Parathyroid adenoma (tissue), 2 donors: ENCODE measurements around the gene NGDN.
"Not testable (repeated sequence)": the region's sequence is repeated elsewhere in the genome, so short reads cannot be mapped to it uniquely, and the experiment has no call there.

Experiments used
- H2AFZ ChIP-seq: fragments of 300-600 bp; sonication (generic); one replicate; pipeline ENCODE4 v1.7.0; 2017; ENCODE audit warnings: antibody characterized with exemption, mild to moderate bottlenecking
- H3K27ac ChIP-seq: fragments of 300-600 bp; sonication (generic); one replicate; pipeline ENCODE4 v1.7.0; 2017
- H3K27me3 ChIP-seq: fragments of 300-600 bp; sonication (generic); one replicate; pipeline ENCODE4 v1.7.0; 2017; ENCODE audit warnings: low read length; ENCODE audit not compliant: control insufficient read depth, insufficient read depth
- H3K36me3 ChIP-seq: fragments of 300-600 bp; sonication (generic); one replicate; pipeline ENCODE4 v1.7.0; 2017; ENCODE audit warnings: low read length; ENCODE audit not compliant: control insufficient read depth, insufficient read depth
- H3K4me1 ChIP-seq: fragments of 300-600 bp; sonication (generic); one replicate; pipeline ENCODE4 v1.7.0; 2017; ENCODE audit warnings: control low read depth
- H3K4me2 ChIP-seq: fragments of 300-600 bp; sonication (generic); one replicate; pipeline ENCODE4 v1.7.0; 2017; ENCODE audit warnings: low read length
- H3K4me3 ChIP-seq: fragments of 300-600 bp; sonication (generic); one replicate; pipeline ENCODE4 v1.7.0; 2017; ENCODE audit warnings: low read depth, low read length
- H3K79me2 ChIP-seq: fragments of 300-600 bp; sonication (generic); one replicate; pipeline ENCODE4 v1.7.0; 2017; ENCODE audit warnings: control low read depth
- H3K9ac ChIP-seq: fragments of 300-600 bp; sonication (generic); one replicate; pipeline ENCODE4 v1.7.0; 2017; ENCODE audit warnings: mild to moderate bottlenecking
- H3K9me3 ChIP-seq: fragments of 300-600 bp; sonication (generic); one replicate; pipeline ENCODE4 v1.7.0; 2017; ENCODE audit warnings: low read length; ENCODE audit not compliant: control insufficient read depth
- TF ChIP-seq, protein P1 (sequence below): fragments of 300-600 bp; sonication (generic); IDR thresholded peaks from one replicate; pipeline ENCODE4 v1.7.0; 2017; ENCODE audit warnings: antibody characterized with exemption, mild to moderate bottlenecking
- donor health status: primary hyperparathyroidism.

The NGDN gene

GRCh38 chr14:23449314-23449713, 20.2 kb upstream of the NGDN start:
- Histone ChIP-seq H3K4me3 (no peak overlapping the region), H3K4me1 (no peaks in the 10 kb centered on the region), H3K9ac (no peak overlapping the region), H2AFZ (no peak overlapping the region), H3K27ac (no peak overlapping the region), H3K36me3 (no peaks in the 10 kb centered on the region), H3K79me2 (no peaks in the 10 kb centered on the region), H3K4me2 (no peak overlapping the region), H3K27me3 (no peaks in the 10 kb centered on the region), H3K9me3 (no peaks in the 10 kb centered on the region)
- TF ChIP-seq, protein P1, sequence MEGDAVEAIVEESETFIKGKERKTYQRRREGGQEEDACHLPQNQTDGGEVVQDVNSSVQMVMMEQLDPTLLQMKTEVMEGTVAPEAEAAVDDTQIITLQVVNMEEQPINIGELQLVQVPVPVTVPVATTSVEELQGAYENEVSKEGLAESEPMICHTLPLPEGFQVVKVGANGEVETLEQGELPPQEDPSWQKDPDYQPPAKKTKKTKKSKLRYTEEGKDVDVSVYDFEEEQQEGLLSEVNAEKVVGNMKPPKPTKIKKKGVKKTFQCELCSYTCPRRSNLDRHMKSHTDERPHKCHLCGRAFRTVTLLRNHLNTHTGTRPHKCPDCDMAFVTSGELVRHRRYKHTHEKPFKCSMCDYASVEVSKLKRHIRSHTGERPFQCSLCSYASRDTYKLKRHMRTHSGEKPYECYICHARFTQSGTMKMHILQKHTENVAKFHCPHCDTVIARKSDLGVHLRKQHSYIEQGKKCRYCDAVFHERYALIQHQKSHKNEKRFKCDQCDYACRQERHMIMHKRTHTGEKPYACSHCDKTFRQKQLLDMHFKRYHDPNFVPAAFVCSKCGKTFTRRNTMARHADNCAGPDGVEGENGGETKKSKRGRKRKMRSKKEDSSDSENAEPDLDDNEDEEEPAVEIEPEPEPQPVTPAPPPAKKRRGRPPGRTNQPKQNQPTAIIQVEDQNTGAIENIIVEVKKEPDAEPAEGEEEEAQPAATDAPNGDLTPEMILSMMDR, result no peak

- Histone ChIP-seq H3K4me1 (no peaks in the 10 kb centered on the region), H3K9ac (no peak overlapping the region), H3K27me3 (no peaks in the 10 kb centered on the region), H2AFZ (no peak overlapping the region), H3K4me3 (no peak overlapping the region), H3K36me3 (no peaks in the 10 kb centered on the region), H3K9me3 (no peaks in the 10 kb centered on the region), H3K27ac (no peak overlapping the region), H3K79me2 (no peaks in the 10 kb centered on the region), H3K4me2 (no peak overlapping the region)
- TF ChIP-seq, protein P1, result no peak
Measured at GRCh38 chr14:23450379-23450778, 19.1 kb upstream of the NGDN start.

DNA sequence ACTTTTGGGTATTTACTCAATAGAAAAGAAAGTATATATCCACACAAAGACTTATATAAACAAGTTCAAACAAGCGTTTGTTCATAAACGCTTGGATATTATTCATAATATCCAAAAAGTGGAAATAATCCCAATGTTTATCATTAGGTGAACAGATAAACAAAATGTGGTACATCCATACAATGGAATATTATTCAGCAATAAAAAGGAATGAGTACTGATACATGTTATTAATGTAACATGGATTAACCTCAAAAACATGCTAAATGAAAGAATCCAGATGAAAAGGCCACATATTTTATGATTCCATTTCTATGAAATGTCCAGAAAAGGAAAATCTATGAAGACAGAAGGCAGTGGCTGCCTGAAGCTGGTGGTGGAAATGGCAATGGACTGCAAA, 17.3 kb upstream of the NGDN start:
- Histone ChIP-seq H3K4me3 (no peak overlapping the region), H3K27me3 (no peaks in the 10 kb centered on the region), H3K4me2 (no peak overlapping the region), H2AFZ (no peak overlapping the region), H3K27ac (no peak overlapping the region), H3K9me3 (no peaks in the 10 kb centered on the region), H3K4me1 (no peaks in the 10 kb centered on the region), H3K36me3 (no peaks in the 10 kb centered on the region), H3K9ac (no peak overlapping the region), H3K79me2 (no peaks in the 10 kb centered on the region)
- TF ChIP-seq, protein P1, result no peak

- no peak overlapping the region for H3K4me2 ChIP-seq
- no peaks in the 10 kb centered on the region for H3K79me2 ChIP-seq
- H3K9me3 ChIP-seq, result no peaks in the 10 kb centered on the region
- no peak overlapping the region for H2AFZ ChIP-seq
- H3K9ac ChIP-seq, result no peak overlapping the region
- no peak overlapping the region for H3K27ac ChIP-seq
- H3K27me3 ChIP-seq, result no peaks in the 10 kb centered on the region
- TF ChIP-seq, protein P1, result no peak
- no peaks in the 10 kb centered on the region for H3K36me3 ChIP-seq
- no peak overlapping the region for H3K4me3 ChIP-seq
- no peaks in the 10 kb centered on the region for H3K4me1 ChIP-seq
Measured at GRCh38 chr14:23454445-23454856, 15.1 kb upstream of the NGDN start.

- H3K36me3 ChIP-seq, H3K9ac ChIP-seq, H3K27me3 ChIP-seq, H3K4me3 ChIP-seq, H3K9me3 ChIP-seq, H3K79me2 ChIP-seq, H2AFZ ChIP-seq, H3K4me1 ChIP-seq, H3K4me2 ChIP-seq, H3K27ac ChIP-seq: not testable (repeated sequence)
Measured at GRCh38 chr14:23456883-23457586, 12.5 kb upstream of the NGDN start.
